HepG2 (cell line): ENCODE measurements around the gene ACD.

Experiments used
- CHD2 ChIP-seq: IDR thresholded peaks from 2 replicates; pipeline ENCODE4 v1.6.1; 2011; ENCODE audit warnings: low read depth, low read length, improper control_type of control experiment
- CTCF ChIP-seq: sonication (generic); formaldehyde crosslinking; IDR thresholded peaks from 2 replicates; pipeline ENCODE4 v1.5.0; 2020; ENCODE audit warnings: mild to moderate bottlenecking, missing genetic modification reagents, moderate library complexity
- PRDM10 ChIP-seq: sonication (generic); formaldehyde crosslinking; IDR thresholded peaks from 2 replicates; pipeline ENCODE4 v1.4.0; 2020; ENCODE audit warnings: low read depth, missing genetic modification reagents
- TBL1XR1 ChIP-seq: fragments of 150-350 bp; IDR thresholded peaks from 2 replicates; pipeline ENCODE4 v1.6.1; 2014; ENCODE audit warnings: borderline replicate concordance, low read length; ENCODE audit not compliant: partially characterized antibody

- TF ChIP-seq CHD2 (no peak), CTCF (no peak), PRDM10 (CRISPR knock-in tag) (no peak), TBL1XR1 (no peak)
Measured at GRCh38 chr16:67651847-67652246, 8.2 kb downstream of the ACD start.
